IPS-20b (cell line): ENCODE data around the gene GLA.
A peak's percentile ranks its signal among the peaks of the same experiment; 100 is the strongest.

ENCODE experiments used
- H3K27ac ChIP-seq: one replicate; pipeline ENCODE4 v1.5.1; 2013; ENCODE audit warnings: low read length
- H3K27me3 ChIP-seq: 2 replicates; pipeline ENCODE4 v1.6.1; 2013; ENCODE audit warnings: mild to moderate bottlenecking, low read length, inconsistent platforms; ENCODE audit not compliant: insufficient read depth
- H3K36me3 ChIP-seq: 2 replicates; pipeline ENCODE4 v1.6.1; 2013; ENCODE audit warnings: low read depth, mild to moderate bottlenecking, inconsistent platforms, low read length, moderate library complexity; ENCODE audit not compliant: insufficient read depth
- H3K4me1 ChIP-seq: 2 replicates; pipeline ENCODE4 v1.6.1; 2013; ENCODE audit warnings: mild to moderate bottlenecking, control low read depth, inconsistent platforms, low read length, moderate library complexity; ENCODE audit not compliant: insufficient read depth
- H3K4me3 ChIP-seq: 2 replicates; pipeline ENCODE4 v1.5.1; 2013; ENCODE audit warnings: mild to moderate bottlenecking, low read length, inconsistent platforms
- H3K9ac ChIP-seq: 2 replicates; pipeline ENCODE4 v1.6.1; 2013; ENCODE audit warnings: low read depth, mild to moderate bottlenecking, inconsistent platforms, low read length, moderate library complexity
- H3K9me3 ChIP-seq: 2 replicates; pipeline ENCODE4 v1.6.1; 2013; ENCODE audit warnings: mild to moderate bottlenecking, low read depth, low read length, inconsistent platforms; ENCODE audit not compliant: insufficient read depth

Gene GLA

DNA sequence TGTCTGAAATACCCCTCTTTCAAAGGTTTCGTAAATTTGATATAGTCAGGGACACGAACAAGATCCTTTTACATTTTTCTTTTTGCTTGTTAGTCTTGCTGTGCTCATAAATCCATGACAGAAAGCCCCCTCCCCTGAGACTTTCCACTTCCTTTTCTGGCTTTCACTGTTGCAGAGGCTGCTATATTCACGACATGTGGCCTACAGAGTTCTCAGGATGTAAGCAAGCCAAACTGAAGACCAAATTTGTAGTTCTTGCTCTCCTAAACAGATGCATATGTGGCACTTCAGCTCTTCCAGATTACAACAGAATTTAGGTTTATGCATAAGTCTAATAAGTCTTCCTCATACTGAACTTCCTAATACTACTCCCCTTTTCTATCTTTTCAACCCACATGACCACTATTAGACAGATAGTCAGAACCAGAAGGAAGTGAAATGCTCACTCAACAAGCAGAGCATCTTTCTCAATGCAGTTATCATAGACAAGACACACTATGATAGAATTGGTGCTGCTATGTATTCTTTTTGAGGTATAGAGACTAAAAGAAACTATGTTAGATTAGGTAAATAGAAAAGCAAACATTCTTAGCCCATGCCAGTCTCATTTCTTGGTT, 36.7 kb downstream of the GLA start:
- no peaks in the 10 kb centered on the region for H3K4me1 ChIP-seq
- no peak overlapping the region for H3K27ac ChIP-seq
- H3K36me3 ChIP-seq = no peaks in the 10 kb centered on the region
- no peak overlapping the region for H3K9ac ChIP-seq
- H3K9me3 ChIP-seq = no peaks in the 10 kb centered on the region
- H3K27me3 ChIP-seq = no peaks in the 10 kb centered on the region
- H3K4me3 ChIP-seq = no peak overlapping the region

DNA sequence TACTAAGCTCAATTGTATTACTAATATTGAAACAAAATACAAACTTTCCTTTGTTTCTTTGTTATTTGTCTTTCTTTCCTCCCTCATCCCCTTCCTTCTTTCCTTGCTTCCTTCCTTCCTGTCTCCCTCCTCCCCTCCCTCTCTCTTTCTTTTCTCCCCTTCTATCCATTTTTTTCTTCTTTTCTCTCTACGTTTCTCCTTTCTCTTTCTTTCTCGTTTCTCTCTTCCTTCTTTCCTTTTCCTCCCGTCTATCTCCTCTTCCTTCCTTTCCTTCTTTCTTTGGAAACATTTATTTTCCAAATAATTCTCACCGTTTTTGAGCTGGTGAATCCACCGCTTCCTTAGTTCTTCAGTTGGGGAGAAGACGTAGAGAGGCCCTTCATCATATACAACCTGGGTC, 38.0 kb downstream of the GLA start:
- H3K9me3 ChIP-seq = no peaks in the 10 kb centered on the region
- H3K27me3 ChIP-seq = no peaks in the 10 kb centered on the region
- no peak overlapping the region for H3K9ac ChIP-seq
- H3K4me1 ChIP-seq = no peaks in the 10 kb centered on the region
- H3K27ac ChIP-seq = no peak overlapping the region
- H3K4me3 ChIP-seq = no peak overlapping the region
- H3K36me3 ChIP-seq = no peaks in the 10 kb centered on the region

DNA sequence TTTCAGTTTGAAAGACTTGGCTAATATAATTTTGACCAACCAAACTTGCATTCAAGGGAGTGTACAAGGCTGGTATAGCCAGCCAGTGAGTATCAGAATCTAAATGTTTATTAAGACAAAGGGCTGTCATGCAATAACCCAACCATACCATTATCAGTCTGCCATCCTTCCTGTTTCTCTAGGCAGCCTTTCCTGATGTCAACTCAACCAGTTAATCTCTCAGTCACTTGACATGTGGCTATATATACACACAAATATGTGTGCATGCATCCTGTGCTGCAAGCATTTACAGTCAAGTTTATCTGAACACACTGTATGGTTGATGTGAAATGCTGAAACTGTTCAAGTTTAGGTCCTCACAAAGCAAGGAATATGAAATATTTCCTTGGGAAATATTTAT, 38.9 kb downstream of the GLA start:
- Histone ChIP-seq H3K9me3 (no peaks in the 10 kb centered on the region), H3K4me1 (no peaks in the 10 kb centered on the region), H3K9ac (no peak overlapping the region), H3K27ac (no peak overlapping the region), H3K36me3 (no peaks in the 10 kb centered on the region), H3K4me3 (no peak overlapping the region), H3K27me3 (no peaks in the 10 kb centered on the region)

DNA sequence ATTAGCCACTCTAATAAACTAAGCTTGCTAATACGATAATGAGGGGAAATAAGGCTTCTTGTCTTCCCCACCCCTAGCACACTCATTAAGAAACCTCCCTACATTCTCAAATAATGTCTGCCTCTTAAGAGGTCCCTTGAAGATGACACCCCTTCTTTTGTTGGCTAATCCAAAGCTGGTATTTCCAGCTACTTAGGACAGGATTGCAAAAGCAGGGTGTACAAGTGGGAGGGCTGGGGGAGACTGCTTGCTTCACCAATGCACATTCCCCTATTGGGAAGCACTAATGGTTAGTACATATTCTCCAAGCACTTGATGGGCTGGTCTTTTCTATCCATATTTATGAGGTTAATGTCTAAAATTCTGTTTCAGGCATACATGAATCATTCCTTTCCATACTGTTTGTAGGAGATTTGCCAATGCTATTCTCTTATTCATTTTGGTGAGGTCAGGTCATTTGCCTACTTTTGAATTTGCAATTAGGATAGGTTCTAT, 42.4 kb downstream of the GLA start:
- H3K4me3 ChIP-seq = no peak overlapping the region
- H3K4me1 ChIP-seq = no peaks in the 10 kb centered on the region
- H3K9me3 ChIP-seq = no peaks in the 10 kb centered on the region
- H3K27ac ChIP-seq = no peak overlapping the region
- H3K27me3 ChIP-seq = no peaks in the 10 kb centered on the region
- no peaks in the 10 kb centered on the region for H3K36me3 ChIP-seq
- no peak overlapping the region for H3K9ac ChIP-seq

DNA sequence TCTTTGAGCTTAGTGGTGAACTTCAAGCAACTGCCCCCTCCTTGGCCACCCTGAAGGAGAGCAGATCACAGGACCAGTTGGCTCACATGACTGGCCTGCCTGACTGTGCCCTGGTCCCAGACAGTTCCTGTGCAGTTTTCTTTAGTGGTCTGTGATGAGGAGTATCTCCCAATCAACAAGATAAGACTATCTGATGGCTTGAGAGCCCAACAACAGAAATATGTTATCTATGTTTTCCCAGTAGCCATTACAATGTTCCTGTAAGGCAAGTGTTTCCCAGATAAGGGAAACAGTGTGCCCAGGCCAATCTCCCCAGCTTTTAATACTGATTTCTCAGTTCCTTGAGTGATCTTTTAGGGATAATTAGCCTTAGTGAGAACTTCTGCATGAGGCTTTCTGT, 45.0 kb downstream of the GLA start:
- H3K36me3 ChIP-seq = no peaks in the 10 kb centered on the region
- H3K4me1 ChIP-seq = no peaks in the 10 kb centered on the region
- H3K4me3 ChIP-seq = no peak overlapping the region
- H3K9me3 ChIP-seq = no peaks in the 10 kb centered on the region
- no peak overlapping the region for H3K9ac ChIP-seq
- no peaks in the 10 kb centered on the region for H3K27me3 ChIP-seq
- no peak overlapping the region for H3K27ac ChIP-seq

DNA sequence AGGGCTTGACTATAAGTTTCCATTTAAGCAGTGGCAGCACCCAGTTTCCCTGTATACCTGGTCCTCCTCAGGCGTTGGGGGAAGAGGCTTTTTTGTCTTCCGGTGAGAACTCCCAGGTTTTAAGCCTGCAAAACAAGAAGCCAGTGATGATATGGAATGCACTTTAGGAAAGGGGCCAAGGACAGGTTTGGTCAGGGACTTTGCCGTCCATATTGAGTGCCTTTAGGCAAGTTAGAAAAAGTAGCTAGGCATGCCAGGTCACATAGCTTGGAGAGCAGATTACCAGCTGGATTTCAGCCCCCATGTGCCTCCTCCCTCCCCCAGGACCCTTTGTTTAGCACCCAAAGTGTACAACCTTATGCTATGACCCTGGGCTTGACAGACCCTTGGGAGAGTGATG, 45.6 kb downstream of the GLA start:
- Histone ChIP-seq H3K9ac (no peak overlapping the region), H3K27me3 (no peaks in the 10 kb centered on the region), H3K27ac (no peak overlapping the region), H3K9me3 (no peaks in the 10 kb centered on the region), H3K4me1 (no peaks in the 10 kb centered on the region), H3K4me3 (no peak overlapping the region), H3K36me3 (no peaks in the 10 kb centered on the region)

DNA sequence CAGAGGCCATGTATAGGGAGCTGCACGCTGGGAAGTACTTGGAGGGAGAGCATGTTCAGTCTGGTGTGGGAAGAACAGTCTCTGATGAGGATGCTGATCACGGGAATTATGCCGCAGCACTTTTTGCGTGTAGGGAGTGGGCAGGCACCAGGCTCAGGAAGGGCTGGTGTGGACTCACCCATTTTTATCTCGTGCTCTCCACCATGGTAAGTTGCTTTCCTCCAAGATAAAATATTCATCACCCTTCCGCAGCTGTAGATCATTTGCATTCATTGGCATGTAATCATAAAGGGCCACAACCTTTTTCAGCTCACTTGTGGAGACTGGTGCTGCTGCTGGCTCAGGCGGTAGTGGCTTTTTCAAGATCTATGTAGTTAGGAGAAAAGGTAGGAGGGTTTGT, 47.3 kb downstream of the GLA start:
- Histone ChIP-seq H3K9ac (no peak overlapping the region), H3K4me1 (no peaks in the 10 kb centered on the region), H3K36me3 (no peaks in the 10 kb centered on the region), H3K9me3 (no peaks in the 10 kb centered on the region), H3K27ac (no peak overlapping the region), H3K27me3 (no peaks in the 10 kb centered on the region), H3K4me3 (no peak overlapping the region)

DNA sequence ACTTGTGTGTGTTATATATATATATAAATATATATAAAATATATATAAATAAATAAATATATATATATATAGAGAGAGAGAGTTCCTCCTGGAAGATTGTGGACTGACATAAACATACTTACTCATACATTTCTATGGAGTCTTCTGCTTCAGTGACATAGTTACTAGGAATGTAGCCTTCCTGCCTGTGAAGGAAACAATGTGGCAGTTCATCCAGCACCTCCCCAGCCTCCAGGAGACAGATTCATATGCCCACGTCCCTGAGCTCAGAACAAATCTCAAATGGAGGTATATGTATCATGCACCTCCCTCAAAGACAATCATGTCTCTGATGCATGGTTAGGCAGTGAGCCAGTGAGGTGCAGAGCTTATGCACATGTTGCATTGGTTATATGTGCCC, 47.8 kb downstream of the GLA start:
- Histone ChIP-seq H3K4me1 (no peaks in the 10 kb centered on the region), H3K9me3 (no peaks in the 10 kb centered on the region), H3K9ac (no peak overlapping the region), H3K27me3 (no peaks in the 10 kb centered on the region), H3K4me3 (no peak overlapping the region), H3K36me3 (no peaks in the 10 kb centered on the region), H3K27ac (no peak overlapping the region)

DNA sequence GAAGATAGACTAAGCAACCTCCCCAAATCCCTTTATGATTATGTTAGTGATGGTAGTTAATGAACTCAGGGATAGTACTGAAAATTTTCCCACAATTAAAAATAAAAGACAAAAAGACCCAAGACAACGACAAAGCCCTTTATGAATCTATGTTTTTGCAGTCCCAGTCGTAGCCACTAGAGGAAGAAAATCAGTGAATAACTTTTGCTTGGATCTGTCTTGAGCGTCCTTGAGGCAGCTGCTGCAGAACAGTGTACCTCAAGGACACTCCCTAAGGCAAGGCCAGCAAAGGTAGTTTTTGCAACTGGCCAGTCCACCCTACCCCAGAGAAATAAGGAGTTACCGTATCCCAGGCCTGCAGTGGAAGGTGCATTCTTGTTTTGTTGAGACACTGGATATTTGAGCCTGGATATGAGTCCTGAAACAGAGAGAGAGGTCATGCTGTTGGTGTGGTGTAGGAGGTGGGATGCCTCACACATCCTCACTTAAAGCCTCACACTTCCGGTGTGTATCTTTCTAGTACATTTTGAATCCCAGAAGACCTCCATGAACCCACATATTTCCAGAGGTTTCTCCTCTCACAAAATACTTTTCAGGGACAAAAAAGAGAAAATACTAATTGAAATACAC, 50.4 kb downstream of the GLA start:
- H3K4me3 ChIP-seq = no peak overlapping the region
- no peaks in the 10 kb centered on the region for H3K27me3 ChIP-seq
- H3K9ac ChIP-seq = no peak overlapping the region
- H3K36me3 ChIP-seq = no peaks in the 10 kb centered on the region
- no peaks in the 10 kb centered on the region for H3K4me1 ChIP-seq
- H3K9me3 ChIP-seq = no peaks in the 10 kb centered on the region
- no peak overlapping the region for H3K27ac ChIP-seq

DNA sequence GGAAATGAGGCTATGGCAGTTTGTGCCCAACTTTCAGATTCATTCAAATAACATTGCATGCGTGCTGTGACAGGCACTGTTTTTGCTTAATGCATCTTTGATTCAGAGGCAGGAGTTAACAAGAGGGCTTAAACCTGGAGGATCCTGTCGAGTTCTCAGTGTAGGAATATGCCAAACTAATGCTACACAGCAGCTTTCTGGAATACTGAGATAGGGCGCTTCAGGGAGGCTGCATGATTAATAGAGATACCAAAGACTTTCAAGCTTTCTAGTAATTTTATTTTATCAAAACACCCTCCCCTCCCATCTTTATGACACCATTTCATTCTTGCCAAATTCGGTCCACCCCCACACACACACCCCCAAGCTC, 58.5 kb downstream of the GLA start:
- H3K27me3 ChIP-seq = no peaks in the 10 kb centered on the region
- peak overlapping the region; percentile 92 for H3K9ac ChIP-seq
- H3K4me1 ChIP-seq = peaks cover 4% of the 10 kb centered on the region; the same call in 1 of the 2 replicates
- no peaks in the 10 kb centered on the region for H3K9me3 ChIP-seq
- H3K36me3 ChIP-seq = peaks cover 18% of the 10 kb centered on the region
- peak overlapping the region; percentile 97 for H3K4me3 ChIP-seq
- peak overlapping the region; percentile 91 for H3K27ac ChIP-seq

DNA sequence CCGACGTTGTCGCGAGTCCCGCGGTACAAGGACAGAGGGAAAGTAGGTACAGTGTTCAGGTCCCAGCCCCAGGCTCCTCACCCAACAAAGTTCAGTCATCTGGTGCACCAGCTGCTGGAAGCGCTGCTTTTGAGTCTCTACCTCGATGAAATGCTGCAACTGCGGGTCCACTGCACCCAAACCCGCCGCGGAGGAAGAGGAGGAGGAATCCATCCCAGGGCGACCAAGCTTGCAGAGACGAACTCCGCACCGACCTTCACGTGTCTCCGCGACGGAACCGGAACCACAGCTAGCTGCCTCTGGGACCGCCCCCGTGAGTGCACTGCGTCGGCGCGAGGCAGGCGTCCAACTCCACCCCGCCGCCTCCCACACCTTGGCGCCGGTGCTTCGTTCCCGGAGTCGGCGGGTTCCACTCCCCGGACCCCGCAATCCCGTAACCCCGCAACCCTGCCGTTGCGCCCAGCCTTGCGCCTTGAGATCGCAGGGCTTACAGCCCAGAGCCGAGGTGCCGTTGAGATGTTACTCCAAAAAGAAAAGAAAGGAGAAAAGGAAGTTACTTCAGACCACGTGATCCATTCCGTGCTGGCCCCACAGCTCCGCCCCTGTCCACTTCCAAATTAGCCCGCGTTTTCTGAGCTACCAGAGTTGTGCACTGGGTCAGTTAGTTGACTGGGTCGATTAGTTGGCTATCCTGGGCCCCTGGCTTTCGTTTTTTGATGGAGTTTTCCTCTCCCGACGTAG, 59.1 kb downstream of the GLA start, which contains the start of gene TIMM8A:
Gene TIMM8A, minus strand, starts transcription at position 291 of the 741 bp plus-strand sequence. Its CDS starts 78 bp downstream, at position 213.
- Histone ChIP-seq H3K4me1 (peaks cover 4% of the 10 kb centered on the region; the same call in 1 of the 2 replicates), H3K36me3 (peaks cover 20% of the 10 kb centered on the region), H3K27me3 (no peaks in the 10 kb centered on the region), H3K27ac (peak within 1 kb of the TSS; percentile 91), H3K9ac (peak within 1 kb of the TSS; percentile 92), H3K4me3 (peak within 1 kb of the TSS; percentile 97), H3K9me3 (no peaks in the 10 kb centered on the region)
